HG03039 (cell line): ENCODE measurements around the gene HAUS1.
A peak's percentile ranks its signal among the peaks of the same experiment; 100 is the strongest.
"Not testable (repeated sequence)": the region's sequence is repeated elsewhere in the genome, so short reads cannot be mapped to it uniquely, and the experiment has no call there.

ENCODE experiments used
- ATAC-seq: cut with Tn5 transposase; IDR thresholded peaks from one replicate; pipeline ENCODE4 v1.9.1; 2021; ENCODE audit warnings: mild to moderate bottlenecking, moderate library complexity; ENCODE audit not compliant: unreplicated experiment

HAUS1 gene

DNA sequence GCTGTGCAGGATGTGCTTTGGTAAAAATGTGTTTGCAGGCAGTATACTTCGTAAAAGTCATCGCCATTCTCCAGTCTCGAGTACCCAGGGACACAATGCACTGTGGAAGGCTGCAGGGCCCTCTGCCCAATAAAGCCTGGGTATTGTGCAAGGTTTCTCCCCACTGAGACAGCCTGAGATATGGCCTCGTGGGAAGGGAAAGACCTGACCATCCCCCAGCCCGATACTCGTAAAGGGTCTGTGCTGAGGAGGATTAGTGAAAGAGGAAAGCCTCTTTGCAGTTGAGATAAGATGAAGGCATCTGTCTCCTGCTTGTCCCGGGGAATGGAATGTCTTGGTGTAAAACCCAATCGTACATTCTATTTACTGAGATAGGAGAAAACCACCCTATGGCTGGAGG lies 15.7 kb upstream of the HAUS1 start:
- ATAC-seq, result not testable (repeated sequence)

DNA sequence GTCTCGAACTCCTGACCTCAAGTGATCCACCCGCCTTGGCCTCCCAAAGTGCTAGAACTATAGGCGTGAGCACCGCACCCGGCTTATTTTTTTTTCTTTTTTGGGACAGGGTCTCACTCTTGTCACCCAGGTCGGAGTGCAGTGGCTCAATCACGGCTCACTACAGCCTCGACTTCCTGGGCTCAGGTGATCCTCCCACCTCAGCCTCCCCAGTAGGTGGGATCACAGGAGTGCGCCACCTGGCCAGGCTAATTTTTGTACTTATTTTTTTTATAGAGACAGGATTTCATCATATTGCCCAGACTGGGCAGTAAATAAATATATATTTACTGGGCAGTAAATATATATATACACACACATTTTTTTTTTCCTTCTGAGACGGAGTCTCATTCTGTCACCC lies 8.7 kb upstream of the HAUS1 start:
- no peak for ATAC-seq

DNA sequence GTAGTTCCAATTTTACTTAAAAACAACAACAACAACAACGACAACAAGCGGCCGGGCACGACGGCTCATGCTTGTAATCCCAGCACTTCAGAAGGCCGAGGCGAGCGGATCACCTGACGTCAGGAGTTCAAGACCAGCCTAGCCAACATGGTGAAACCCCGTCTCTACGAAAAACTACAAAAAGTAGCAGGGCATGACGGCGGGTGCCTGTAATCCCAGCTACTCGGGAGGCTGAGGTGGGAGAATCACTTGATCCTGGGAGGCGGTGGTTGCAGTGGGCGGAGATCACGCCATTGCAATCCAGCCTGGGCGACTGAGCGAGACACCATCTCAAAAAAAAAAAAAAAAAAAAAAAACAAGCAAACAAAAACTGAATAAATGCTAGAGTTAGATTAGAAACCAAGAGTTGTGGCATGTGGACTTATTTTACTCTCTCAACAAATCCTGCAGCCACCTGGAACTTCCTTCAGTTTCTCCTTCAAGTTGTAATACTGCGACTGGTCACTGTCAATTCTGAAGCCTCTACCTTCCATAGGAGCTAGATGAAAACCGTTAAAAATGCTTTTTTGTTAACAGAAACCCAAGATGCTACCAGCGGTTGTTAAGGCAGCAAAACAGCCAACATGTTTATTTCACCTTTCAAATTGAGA lies 7.4 kb upstream of the HAUS1 start:
- no peak for ATAC-seq

DNA sequence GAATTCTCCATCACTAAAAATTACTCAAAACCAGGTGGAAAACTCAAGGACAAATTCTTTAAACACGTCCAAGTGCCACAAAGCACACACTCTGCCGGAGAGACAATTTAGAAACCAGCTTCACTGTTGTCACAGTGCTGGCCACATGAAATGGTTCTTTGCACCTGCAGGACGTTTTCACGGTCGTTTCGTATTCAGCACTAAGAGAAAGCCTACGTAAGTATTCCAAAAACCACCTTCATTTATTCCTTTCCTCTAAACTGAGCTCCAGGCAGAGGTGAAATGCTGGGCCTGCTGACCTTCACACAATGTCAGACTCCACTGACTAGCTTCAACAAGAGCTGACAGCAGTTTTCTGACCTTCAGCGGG lies 6.8 kb upstream of the HAUS1 start:
- ATAC-seq, result peak; percentile 16

DNA sequence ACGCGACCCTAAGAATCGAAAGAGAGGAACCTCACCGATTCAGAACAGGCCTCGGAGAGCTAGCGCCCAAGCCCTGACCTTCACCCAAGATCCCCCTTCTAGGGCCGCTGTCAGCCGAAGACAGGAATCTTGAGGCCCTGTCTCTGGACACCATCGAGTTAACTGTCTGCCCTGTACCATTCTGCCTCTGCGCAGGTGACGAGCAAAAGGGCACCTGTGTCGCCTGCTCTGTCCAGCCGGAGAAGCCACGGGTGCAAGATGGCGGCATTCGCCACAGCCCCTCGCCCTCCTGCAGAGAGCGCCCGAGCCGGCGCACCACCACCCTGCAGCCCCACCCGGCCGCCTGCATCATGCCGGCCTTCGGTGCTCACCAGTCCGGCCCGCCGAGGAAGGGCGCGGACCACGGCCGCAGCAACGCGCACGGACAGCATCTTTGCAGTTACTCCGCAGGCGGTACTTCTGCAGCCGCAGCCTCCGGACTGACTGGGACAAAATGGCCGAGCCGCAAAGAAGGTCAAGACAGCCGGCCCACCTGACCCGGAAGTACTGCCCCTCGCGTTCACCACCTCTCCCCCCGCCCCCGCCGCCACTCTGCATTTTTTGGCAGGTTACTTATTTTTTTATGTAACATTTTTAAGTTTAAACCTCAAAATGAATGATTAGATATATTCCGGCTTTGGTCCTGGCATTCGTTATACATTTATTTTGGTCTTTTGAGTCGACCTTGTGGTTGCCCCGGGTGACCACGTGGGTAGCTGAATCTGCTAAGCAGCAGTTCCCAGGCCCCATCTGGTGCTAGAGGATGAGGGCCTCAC lies 6.2 kb upstream of the HAUS1 start, which contains the start of gene ATP5F1A:
Gene ATP5F1A (minus strand): TSS at position 496 of the 815 bp plus-strand sequence. CDS start 65 bp downstream, at position 431.
- peak; percentile 82 for ATAC-seq

DNA sequence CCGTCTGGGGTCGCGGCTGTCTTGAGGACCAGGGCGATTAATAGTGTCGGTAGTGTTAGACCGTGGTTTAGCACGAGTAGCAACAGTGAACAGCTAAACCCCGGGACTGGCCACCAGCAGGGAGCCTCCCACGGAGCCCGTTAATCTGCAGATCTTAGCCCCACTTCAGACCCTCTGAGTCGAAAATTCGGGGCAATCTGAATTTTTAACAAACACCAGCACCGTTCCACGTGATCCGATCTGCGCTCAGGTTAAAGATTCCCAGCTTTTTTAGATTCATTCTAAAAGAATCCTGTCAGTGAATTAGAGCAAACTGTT lies 5.6 kb upstream of the HAUS1 start:
- ATAC-seq, result no peak

DNA sequence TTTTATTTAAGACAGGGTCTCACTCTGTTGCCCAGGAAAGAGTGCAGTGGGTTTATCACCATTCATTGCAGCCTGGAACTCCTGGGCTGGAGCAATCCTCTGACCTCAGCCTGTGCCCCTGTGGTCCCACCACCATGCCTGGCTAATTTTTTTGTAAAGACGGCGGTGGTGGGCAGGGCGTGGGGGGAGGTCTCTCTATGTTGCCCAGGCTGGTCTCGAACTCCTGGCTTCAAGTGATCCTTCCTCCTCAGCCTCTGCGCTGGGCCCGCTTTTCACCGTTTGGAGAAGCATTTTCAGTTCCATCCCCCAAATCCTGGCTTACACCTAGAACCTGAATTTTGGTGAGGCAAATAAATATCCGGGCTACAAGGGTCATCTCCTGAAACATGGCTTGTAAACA lies 4.7 kb upstream of the HAUS1 start:
- ATAC-seq, result no peak

DNA sequence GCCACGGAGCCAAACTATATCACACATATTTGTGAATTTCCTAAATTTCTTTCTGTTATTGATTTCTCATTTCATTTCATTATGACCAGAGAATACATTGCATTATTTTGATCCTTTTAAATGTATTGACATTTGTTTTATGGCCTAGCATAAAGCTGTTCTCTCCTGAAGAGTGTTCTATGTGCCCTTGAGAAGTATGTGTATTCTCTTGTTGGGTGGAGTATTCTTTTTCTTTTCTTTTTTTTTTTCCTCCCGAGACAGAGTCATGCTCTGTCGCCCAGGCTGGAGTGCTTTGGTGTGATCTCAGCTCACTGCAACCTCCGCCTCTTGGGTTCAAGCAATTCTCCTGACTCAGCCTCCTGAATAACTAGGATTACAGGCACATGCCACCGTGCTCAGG lies 5.2 kb downstream of the HAUS1 start:
- ATAC-seq, result no peak

DNA sequence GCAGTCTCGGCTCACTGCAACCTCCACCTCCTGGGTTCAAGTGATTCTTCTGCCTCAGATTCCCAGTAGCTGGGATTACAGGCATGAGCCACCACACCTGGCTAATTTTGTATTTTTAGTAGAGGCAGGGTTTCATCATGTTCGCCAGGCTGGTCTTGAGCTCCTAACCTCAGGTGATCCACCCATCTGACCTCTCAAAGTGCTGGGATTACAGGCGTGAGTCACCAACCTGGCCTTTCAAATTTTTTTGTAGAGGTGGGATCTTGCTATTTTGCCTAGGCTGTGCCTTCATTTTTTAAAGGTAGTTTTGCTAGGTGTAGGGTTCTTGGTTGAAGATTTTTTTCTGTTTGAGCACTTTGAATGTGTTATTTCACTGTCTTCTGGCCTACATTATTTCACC lies 6.2 kb downstream of the HAUS1 start:
- no peak for ATAC-seq

DNA sequence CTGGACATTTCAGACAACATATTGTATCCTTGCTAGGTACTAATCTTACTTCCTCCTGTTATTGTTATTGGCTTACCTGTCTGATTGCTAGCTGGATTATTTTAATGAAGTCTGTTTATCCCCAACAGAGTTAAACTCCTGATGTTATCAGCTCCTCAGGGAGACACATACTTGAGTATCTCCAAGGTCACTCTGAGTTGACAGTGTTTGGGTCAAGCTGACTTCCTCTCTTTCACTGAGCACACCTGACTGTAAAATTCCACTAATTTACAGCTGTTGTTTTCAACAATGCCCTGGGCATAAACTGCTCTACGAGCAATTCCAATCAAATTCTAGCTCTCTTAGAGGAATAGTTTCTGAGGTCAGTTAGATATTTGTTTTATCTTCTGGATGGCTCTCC lies 9.6 kb downstream of the HAUS1 start:
- ATAC-seq, result no peak

DNA sequence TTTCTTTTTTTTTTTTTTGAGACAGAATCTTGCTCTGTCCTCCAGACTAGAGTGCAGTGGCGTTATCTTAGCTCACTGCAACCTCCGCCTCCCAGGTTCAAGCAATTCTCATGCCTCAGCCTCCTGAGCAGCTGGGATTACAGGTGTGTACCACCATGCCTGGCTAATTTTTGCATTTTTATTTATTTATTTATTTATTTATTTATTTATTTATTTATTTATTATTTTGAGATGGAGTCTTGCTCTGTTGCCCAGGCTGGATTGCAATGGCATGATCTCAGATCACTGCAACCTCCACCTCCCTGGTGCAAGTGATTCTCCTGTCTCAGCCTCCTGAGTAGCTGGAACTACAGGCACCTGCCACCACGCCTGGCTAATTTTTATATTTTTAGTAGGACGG lies 22.4 kb downstream of the HAUS1 start:
- not testable (repeated sequence) for ATAC-seq

DNA sequence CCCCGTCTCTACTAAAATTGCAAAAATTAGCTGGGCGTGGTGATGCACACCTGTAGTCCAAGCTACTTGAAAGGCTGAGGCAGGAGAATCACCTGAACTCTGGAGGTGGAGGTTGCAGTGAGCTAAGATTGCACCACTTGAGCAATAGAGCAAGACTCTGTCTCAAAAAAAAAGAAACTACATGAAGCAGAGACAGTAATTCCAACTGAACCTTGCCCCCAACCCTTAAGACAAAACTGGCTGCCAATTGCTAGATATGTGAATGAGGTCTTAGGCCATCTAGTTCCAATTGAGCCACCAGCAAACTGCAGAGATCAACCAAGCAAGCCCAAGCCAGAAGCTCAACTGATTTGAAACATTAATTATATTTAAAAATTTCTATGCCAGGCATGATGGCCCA lies 25.9 kb downstream of the HAUS1 start:
- no peak for ATAC-seq

DNA sequence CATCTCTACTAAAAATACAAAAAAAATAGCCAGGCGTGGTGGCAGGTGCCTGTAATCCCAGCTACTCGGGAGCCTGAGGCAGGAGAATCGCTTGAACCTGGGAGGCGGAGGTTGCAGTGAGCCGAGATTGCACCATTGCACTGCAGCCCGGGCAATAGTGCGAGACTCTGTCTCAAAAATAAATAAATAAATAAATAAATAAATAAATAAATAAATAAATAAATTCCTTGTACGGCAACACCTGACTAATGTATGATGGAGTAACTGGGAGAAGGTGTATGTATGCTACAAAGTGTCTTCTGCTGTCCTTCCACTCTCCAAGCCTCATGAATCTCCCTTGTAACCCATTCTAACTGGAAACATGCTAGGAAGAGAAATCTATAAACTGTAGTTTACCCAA lies 26.4 kb downstream of the HAUS1 start:
- not testable (repeated sequence) for ATAC-seq

DNA sequence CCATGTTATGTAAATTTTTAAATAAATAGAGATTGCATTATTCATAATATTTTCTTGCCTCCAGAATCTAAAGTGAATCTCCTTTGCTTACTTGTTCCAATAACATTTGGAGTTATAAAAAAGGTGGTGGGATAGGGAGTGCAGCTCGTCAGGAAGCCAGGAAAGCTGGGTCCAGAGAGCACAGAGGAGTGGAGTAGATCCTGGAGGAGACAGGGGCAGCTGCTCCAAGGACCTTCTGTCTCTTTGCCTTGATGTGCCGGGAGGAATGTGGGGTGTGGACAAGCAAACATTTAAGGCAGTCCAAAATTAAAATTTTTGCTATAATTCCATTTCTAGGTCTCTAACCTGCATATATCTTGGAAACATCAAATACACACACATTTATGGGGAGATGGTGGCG lies 29.3 kb downstream of the HAUS1 start:
- no peak for ATAC-seq

DNA sequence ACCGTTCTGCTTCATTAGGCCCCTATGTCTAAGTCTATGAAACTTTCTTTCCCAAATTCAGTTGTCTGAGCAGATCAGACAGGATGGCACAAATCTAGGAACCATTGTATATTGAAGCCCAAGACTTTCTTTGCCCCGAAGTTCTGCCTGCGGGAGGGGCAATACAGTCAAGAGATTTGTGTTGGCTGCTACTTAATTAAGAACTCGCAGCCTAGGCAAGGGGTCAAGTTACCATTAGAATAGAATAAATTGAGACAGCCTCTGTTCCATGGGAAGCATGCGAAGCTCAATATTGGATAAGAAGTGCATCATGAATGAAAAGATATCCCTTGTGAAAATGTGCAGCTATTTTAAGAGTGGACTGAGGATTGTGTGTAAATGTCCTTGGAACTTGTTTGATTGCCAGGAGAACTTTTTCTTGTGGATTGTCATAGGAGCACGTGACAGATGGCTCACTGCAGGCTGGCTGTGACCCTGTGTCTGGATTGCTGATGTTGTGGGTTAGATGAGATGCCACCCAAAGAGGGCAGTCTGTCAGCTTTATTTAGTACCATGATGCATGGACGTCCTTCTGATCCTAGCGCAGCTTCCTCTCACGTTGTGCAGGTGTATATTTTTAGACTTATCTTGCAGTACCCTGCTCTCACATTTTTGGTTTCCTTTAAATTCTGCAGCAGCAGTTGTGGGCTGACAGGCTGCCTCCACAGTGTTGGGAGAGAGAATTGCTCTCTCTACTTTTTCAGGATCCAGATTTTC lies 30.9 kb downstream of the HAUS1 start:
- ATAC-seq, result no peak

DNA sequence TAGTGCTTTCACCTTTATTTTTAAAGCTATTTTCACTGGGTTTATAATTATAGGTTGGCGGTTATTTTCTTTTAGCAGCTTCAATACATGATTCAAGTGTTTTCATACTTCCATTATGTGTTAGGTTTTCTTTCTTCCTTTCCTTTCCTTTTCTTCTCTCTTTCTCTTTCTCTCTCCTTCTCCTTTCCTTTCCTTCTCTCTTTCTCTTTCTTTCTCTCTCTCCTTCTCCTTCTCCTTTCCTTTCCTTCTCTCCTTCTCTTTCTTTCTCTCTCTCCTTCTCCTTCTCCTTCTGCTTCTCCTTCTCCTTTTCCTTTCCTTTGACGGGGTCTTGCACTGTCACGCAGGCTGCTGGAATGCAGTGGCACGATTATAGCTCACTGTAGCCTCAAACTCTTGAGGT lies 36.0 kb downstream of the HAUS1 start:
- ATAC-seq, result no peak

DNA sequence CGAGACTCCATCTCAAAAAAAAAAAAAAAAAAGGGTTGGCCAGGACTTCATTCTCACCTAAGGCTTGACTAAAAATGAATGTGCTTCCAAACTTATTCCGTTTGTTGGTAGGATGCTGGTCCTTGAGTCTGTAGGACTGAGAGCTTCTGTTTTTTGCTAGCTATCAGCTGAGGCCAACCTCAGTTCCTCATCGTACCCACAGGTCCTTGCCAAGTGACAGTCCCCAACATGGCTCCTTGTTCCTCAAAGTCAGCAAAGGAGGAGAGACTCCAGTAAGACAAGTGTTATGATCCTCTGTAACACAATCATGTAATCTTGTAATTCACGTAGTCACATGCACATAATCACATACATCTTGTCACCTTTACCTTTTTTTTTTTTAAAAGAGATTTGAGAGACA lies 37.0 kb downstream of the HAUS1 start:
- no peak for ATAC-seq

DNA sequence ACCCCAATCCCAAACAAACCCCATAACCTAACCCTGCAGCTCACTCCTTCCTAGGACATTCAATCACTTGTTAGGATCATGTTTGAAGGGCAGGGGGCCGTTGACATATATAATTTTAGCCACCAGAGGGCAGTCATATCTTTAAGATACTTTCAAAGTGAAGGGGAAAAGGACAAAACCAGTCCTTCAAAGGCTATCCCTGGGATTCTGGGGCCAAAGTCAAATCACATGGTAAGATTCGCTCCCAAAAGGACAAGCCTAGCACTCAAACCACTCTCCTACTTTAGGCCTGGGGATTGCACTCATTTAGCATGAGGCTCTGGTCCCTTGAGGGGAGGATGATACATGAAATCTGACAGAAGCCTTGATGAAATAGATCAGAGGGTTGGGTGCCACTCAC lies 44.6 kb downstream of the HAUS1 start:
- ATAC-seq, result no peak

DNA sequence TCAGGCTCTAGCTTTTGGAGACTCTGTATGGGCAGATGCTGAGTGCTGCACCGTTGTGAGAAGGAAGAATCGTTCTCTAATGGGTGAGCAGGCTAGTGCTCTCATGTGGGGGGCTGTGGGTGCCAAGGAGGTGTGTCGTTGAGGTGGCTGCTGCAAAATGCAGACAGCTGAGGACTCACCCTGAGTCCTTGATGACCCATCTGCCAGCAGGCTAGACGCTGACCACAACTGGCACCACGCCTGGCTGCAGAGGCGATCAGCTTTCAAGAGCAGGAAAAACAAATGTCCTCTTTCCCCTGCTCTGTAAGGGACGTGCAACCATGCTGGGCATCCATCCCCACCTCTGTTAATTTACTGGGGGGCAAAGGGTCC lies 48.2 kb downstream of the HAUS1 start:
- ATAC-seq, result no peak

DNA sequence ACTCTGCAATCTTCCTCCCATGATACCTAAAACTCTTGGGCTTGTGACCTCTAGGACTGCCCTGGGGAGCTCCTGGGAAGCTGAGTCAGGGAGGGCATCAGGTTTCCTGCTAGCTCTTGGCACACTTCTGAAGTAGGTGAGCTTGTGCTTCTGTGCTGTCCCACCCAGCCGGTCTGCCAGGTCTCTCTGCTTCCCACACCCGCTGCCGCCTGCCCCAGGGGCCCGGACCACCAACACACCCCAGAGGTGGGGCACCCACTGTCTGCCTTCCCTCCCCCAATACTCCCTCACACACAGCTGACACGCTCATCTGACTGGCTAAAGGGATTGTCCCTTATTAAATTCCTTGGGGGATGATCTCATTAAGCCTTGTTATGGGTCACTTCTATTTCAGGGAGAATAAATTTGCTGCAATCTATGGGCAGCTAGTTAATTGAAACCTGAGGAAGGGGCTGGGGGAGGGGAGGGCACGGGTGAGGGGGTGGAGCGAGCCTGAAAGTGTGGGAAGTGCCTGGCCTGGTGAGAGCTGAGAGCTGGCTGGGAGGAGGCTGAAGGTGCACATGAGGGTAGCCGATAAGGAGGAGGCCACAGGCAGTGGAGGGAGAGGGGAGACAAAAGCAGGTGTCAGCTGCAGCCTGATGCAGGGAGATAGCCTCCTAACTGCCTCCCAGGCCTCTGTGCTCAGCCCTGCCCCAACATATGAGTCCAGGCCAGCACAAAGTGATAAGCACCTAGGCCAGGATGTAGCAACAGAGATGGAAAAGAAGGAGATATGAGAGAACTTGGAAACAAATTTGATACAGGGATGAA lies 48.8 kb downstream of the HAUS1 start:
- no peak for ATAC-seq

DNA sequence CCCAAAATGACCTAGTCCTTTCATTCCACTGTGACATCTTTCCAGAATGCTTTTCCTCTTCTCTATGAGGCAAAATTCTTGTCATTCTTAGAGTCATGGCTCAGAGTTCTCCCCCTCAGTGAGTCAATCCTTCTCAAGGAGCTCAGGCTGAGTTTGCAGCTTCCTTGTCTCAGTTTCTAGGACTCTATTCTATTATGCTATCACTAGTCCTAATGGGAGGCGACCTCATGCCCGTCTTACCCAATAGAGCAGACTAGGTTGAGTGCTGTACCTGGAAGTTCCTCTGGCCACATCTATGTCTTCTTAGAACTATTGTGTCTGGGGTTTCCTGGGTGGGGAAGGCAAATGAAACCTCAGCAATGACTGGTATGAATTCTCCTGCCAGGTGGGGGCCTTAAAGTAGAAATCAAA lies 51.5 kb downstream of the HAUS1 start:
- no peak for ATAC-seq
